Stomach (tissue), 9 donors: Measurements from ENCODE around the gene ATG7. TPM values are rescaled to one million over a fixed set of nuclear protein-coding genes. Genes with fewer than 3 reads are reported as not detected.

Experiments used
- DNase-seq, 2 donors: peaks; one replicate each; pipeline versions ENCODE4 v3.0.0 to v3.0.0-alpha.2; 2013 to 2019
- H3K27ac ChIP-seq, 5 donors: fragments of 200-600 bp in 4 of 5; sonication (generic) in 4 of 5; one replicate each; pipeline ENCODE4 v1.5.1; 2013 to 2019; ENCODE audit warnings: mild to moderate bottlenecking in 1 of 5, moderate library complexity in 1 of 5
- H3K27me3 ChIP-seq, 3 donors: fragments of 200-600 bp; sonication (generic); one replicate each; pipeline ENCODE4 v1.5.1; 2017 to 2019; ENCODE audit warnings: mixed run types in 1 of 3
- H3K36me3 ChIP-seq, 4 donors: fragments of 200-600 bp; sonication (generic); 1 replicate in 3 of 4; 2 replicates in 1 of 4; pipeline ENCODE4 v1.5.1; 2016 to 2019
- H3K4me1 ChIP-seq, 4 donors: fragments of 200-600 bp; sonication (generic); one replicate each; pipeline ENCODE4 v1.5.1; 2016 to 2019
- H3K4me3 ChIP-seq, 4 donors: fragments of 200-600 bp; sonication (generic) in 3 of 4; one replicate each; pipeline ENCODE4 v1.5.1; 2016 to 2019; ENCODE audit warnings: mild to moderate bottlenecking in 1 of 4
- H3K9me3 ChIP-seq, 4 donors: fragments of 200-600 bp; sonication (generic); one replicate each; pipeline ENCODE4 v1.5.1; 2016 to 2019
- EP300 ChIP-seq: sonication (generic); formaldehyde crosslinking; IDR thresholded peaks from one replicate; pipeline ENCODE4 v1.6.1; 2017; ENCODE audit warnings: antibody characterized with exemption
- POLR2A ChIP-seq, 4 donors: fragments of 450-650 bp; IDR thresholded peaks; one replicate each; pipeline ENCODE4 v1.6.1; 2016; ENCODE audit warnings: antibody characterized with exemption in 4 of 4, control low read depth in 2 of 4, mild to moderate bottlenecking in 1 of 4, moderate library complexity in 1 of 4
- POLR2AphosphoS5 ChIP-seq, 3 donors: sonication (generic); formaldehyde crosslinking; IDR thresholded peaks; one replicate each; pipeline ENCODE4 v1.6.1; 2016; ENCODE audit warnings: antibody characterized with exemption in 3 of 3
- WGBS, 5 donors: extraction: QIAGEN DNeasy Blood & Tissue Kit in 3 of 5; methylation state at CpG; one replicate each; pipeline versions ENCODE4 v1.1.5 to v1.1.7; 2013 to 2018; 5-methylcytosine and 5-hydroxymethylcytosine counted together
- intact Hi-C: fragments of 100-400 bp; cut with DNase I; formaldehyde crosslinking; loops from one replicate; pipeline ENCODE4 v1.15.1; 2023; ENCODE audit warnings: low total_unique reads
- polyA plus RNA-seq, 3 donors: library from polyadenylated mRNA; stranded (reverse); fragments of 200-250 nt; gene quantifications; one replicate each; pipeline ENCODE4 v1.2.3, GENCODE V29; 2013
- total RNA-seq, 5 donors: library from RNA; depleted of rRNA; stranded (reverse); fragments of >200 nt; gene quantifications; one replicate each; pipeline versions ENCODE4 v1.1.0 to v1.2.3, GENCODE V29; 2014 to 2016
- TF ChIP-seq, protein P1 (sequence below), 7 experiments: fragments of 450-650 bp in 4 of 7; fragments of 200-600 bp in 3 of 7; sonication (generic) in 3 of 7; IDR thresholded peaks; one replicate each; pipeline ENCODE4 v1.5.1; 2016 to 2019; ENCODE audit warnings: antibody characterized with exemption in 7 of 7, control low read depth in 2 of 7, mild to moderate bottlenecking in 1 of 7
- donor health status: healthy with polysubstance abuse.
- donor health status: Bipolar disorder and iron deficiency.
- donor health status: healthy.

The ATG7 gene
- total and polyA plus RNA-seq, 8 donors = 6.8 to 167 (median 15.1) TPM

- Histone ChIP-seq H3K4me3 (no peak overlapping the region), H3K4me1 (peaks cover 9 to 14% (median 13%) of the 10 kb centered on the region in 4 donors), H3K36me3 (peaks cover 6 to 36% (median 14%) of the 10 kb centered on the region in 4 donors), H3K27me3 (no peaks in the 10 kb centered on the region), H3K9me3 (no peaks in the 10 kb centered on the region), H3K27ac (no peak overlapping the region)
- DNase-seq = no peak
- intact Hi-C loops = loop anchor here (10.0 kb wide), 1 partner anchor 419 kb away; no protein-coding TSS in a partner anchor
- TF ChIP-seq POLR2A (IDR thresholded peaks at IDR 0.05) (no peak), POLR2AphosphoS5 (IDR thresholded peaks at IDR 0.05) (no peak), EP300 (no peak)
- TF ChIP-seq, protein P1, sequence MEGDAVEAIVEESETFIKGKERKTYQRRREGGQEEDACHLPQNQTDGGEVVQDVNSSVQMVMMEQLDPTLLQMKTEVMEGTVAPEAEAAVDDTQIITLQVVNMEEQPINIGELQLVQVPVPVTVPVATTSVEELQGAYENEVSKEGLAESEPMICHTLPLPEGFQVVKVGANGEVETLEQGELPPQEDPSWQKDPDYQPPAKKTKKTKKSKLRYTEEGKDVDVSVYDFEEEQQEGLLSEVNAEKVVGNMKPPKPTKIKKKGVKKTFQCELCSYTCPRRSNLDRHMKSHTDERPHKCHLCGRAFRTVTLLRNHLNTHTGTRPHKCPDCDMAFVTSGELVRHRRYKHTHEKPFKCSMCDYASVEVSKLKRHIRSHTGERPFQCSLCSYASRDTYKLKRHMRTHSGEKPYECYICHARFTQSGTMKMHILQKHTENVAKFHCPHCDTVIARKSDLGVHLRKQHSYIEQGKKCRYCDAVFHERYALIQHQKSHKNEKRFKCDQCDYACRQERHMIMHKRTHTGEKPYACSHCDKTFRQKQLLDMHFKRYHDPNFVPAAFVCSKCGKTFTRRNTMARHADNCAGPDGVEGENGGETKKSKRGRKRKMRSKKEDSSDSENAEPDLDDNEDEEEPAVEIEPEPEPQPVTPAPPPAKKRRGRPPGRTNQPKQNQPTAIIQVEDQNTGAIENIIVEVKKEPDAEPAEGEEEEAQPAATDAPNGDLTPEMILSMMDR (IDR thresholded peaks at IDR 0.05) = no peak
- WGBS, 5 donors = 81 to 88% (median 85%) methylated on average over 11 of the region's 11 CpGs
These were observed 103.3 kb downstream of the ATG7 start for GRCh38 chr3:11375333-11376088.

DNA sequence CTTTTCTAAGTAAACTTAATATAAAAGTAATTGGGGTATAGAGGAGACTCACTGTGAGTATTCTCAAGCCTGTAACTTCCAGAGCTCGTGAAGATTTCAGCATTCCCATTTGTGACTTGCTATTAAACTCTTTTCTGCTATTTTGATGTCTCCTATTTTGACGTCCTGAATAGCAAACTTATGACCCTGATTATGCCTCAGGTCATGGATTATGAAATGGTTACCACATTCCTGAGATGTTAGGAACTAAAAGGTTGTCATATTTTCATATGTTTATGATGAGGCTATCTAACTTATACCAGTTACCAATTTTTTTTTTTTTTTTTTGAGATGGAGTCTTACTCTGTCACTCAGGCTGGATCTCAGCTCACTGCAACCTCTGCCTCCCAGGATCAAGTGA, 105.5 kb downstream of the ATG7 start:
- WGBS, 5 donors = 79 to 92% (median 85%) methylated on average over 2 of the region's 2 CpGs
- H3K36me3 ChIP-seq = peaks cover 4 to 21% (median 10%) of the 10 kb centered on the region in 4 donors

DNA sequence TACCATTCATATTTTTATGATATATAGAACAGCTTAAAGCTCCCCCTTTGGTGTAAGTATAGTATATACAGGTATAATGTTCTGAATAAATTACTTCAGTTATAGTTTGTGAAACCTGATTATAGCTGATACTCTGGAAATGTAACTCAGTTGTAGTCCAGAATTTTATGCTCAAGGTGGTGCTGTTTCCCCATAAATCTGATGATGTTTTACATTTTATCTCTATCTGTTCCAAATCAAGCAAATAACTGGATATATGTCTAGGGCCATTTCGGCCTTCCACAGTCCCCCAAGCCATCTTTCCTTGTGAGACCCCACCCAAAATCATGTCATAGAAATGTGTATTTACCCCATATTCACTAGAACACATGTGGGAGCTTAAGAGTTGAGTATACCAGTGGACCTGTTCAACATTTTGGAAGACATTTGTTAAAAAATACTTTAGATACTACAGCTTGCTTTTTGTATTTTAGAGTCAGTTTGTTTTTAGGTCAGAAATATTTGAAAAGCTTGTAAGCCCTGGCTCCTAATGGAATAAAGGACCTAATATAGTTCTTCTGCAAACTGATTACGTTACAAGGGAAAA, 107.1 kb downstream of the ATG7 start:
- no peaks in the 10 kb centered on the region for H3K27me3 ChIP-seq
- peak overlapping the region in 4 of 5 donors; percentile 9 to 66 (median 44) for H3K27ac ChIP-seq
- H3K4me1 ChIP-seq = peaks cover 10 to 42% (median 18%) of the 10 kb centered on the region in 4 donors
- TF ChIP-seq POLR2A (IDR thresholded peaks at IDR 0.05) = no peak
- no peak for TF ChIP-seq POLR2AphosphoS5 (IDR thresholded peaks at IDR 0.05)
- TF ChIP-seq, protein P1 (IDR thresholded peaks at IDR 0.05) = peak in 5 of 7 experiments; percentile 25 to 68 (median 45)
- no peak for TF ChIP-seq EP300
- H3K9me3 ChIP-seq = no peaks in the 10 kb centered on the region
- peaks cover 0 to 16% (median 2%) of the 10 kb centered on the region in 4 donors for H3K36me3 ChIP-seq
- peak in 1 of 2 donors; percentile 84 for DNase-seq
- H3K4me3 ChIP-seq = peak overlapping the region in 1 of 4 donors; percentile 0
- intact Hi-C loops = loop anchor here (10.0 kb wide), 1 partner anchor 415 kb away; no protein-coding TSS in a partner anchor
- WGBS, 5 donors = 39 to 50% (median 45%) methylated on average over 2 of the region's 2 CpGs

More for the DNA sequence above, 105.5 kb downstream of the ATG7 start:
- Histone ChIP-seq H3K9me3 (no peaks in the 10 kb centered on the region), H3K27ac (no peak overlapping the region), H3K27me3 (no peaks in the 10 kb centered on the region), H3K4me1 (peaks cover 10 to 35% (median 18%) of the 10 kb centered on the region in 4 donors), H3K4me3 (no peak overlapping the region)
- no peak for DNase-seq
- intact Hi-C loops = loop anchor here (10.0 kb wide), 1 partner anchor 417 kb away; no protein-coding TSS in a partner anchor
- TF ChIP-seq POLR2AphosphoS5 (IDR thresholded peaks at IDR 0.05) = no peak
- TF ChIP-seq POLR2A (IDR thresholded peaks at IDR 0.05) = no peak
- no peak for TF ChIP-seq EP300
- TF ChIP-seq, protein P1 (IDR thresholded peaks at IDR 0.05) = no peak
